Left lung (tissue), 10 donors: ENCODE measurements around the gene ANKS1A. TPM values are rescaled to one million over a fixed set of nuclear protein-coding genes. Genes with fewer than 3 reads are reported as not detected.

Source experiments
- ATAC-seq: fragments of 200-7000 bp; cut with Tn5 transposase; one replicate; pipeline ENCODE4 v1.9.1; 2020; ENCODE audit warnings: moderate library complexity
- DNase-seq, 4 donors: peaks; one replicate each; pipeline ENCODE4 v3.0.0-alpha.2; 2013 to 2020
- H3K27ac ChIP-seq, 2 donors: fragments of 200-600 bp; sonication (generic) in 1 of 2; one replicate each; pipeline versions ENCODE4 v1.5.0 to v1.8.0; 2020 to 2021
- H3K27me3 ChIP-seq, 2 donors: fragments of 200-600 bp; sonication (generic) in 1 of 2; one replicate each; pipeline versions ENCODE4 v1.5.0 to v1.8.0; 2020 to 2021
- H3K36me3 ChIP-seq, 2 donors: fragments of 200-600 bp; sonication (generic) in 1 of 2; one replicate each; pipeline versions ENCODE4 v1.5.0 to v1.8.0; 2020 to 2021
- H3K4me1 ChIP-seq, 2 donors: fragments of 200-600 bp; one replicate each; pipeline ENCODE4 v1.8.0; 2021
- H3K4me3 ChIP-seq, 2 donors: fragments of 200-600 bp; sonication (generic) in 1 of 2; one replicate each; pipeline versions ENCODE4 v1.5.0 to v1.8.0; 2020 to 2021; ENCODE audit warnings: mild to moderate bottlenecking in 1 of 2
- H3K9me3 ChIP-seq, 2 donors: fragments of 200-600 bp; sonication (generic) in 1 of 2; one replicate each; pipeline versions ENCODE4 v1.5.0 to v1.8.0; 2020 to 2021
- intact Hi-C, 2 donors: fragments of 100-400 bp; cut with DNase I; formaldehyde crosslinking; loops; one replicate each; pipeline versions ENCODE4 v1.11.2 to v1.14.2; 2022
- polyA plus RNA-seq, 6 donors: library from polyadenylated mRNA; unstranded; fragments of 120-200 nt; gene quantifications; one replicate each; pipeline ENCODE4 v1.2.1, GENCODE V29; 2013; ENCODE audit not compliant: insufficient read length in 6 of 6
- total RNA-seq, 2 donors: library from RNA; stranded (reverse); fragmentation: NEBNext Ultra II Directional; extraction: Animal tissue kit (Norgen Biotek cat#: 25700); gene quantifications; one replicate each; pipeline ENCODE4 v1.2.1, GENCODE V29; 2021
- TF ChIP-seq, protein P1 (sequence below), 2 donors: fragments of 200-600 bp; sonication (generic) in 1 of 2; IDR thresholded peaks; one replicate each; pipeline versions ENCODE4 v1.5.0 to v1.8.0; 2021; ENCODE audit warnings: antibody characterized with exemption in 2 of 2
- donor health status: DM: no; HTN: yes; CAD: no.
- donor health status: DM: no; HTN: no; CAD: no.

ANKS1A gene
- total and polyA plus RNA-seq, 8 donors = 23.0 to 45.4 (median 26.4) TPM

DNA sequence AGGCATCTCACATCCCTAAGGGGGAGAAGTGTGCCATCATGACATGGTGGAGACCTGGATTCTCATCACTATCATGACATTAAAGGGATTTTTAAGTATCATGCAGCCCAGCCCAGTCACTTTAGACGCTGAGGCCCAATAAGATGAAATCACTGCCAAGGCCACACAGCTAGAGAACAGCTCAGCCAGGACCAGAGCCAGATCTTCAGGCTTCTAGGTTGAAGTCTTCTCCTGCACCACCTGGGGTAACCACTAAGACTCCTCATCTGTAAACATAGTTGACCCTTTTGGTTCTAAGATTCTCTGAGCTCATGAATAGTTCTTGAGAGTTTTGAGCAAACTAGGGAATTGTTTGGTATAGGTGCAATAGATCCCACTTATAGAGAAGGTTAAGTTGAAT lies 126.9 kb downstream of the ANKS1A start:
- Histone ChIP-seq H3K4me1 (peaks cover 42 to 51% of the 10 kb centered on the region in 2 donors), H3K27ac (peak overlapping the region; percentile 83 to 90), H3K9me3 (no peaks in the 10 kb centered on the region), H3K36me3 (peaks cover 0 to 26% of the 10 kb centered on the region in 2 donors), H3K27me3 (no peaks in the 10 kb centered on the region), H3K4me3 (no peak overlapping the region)
- ATAC-seq (peak; percentile 2), DNase-seq (no peak)
- TF ChIP-seq, protein P1, sequence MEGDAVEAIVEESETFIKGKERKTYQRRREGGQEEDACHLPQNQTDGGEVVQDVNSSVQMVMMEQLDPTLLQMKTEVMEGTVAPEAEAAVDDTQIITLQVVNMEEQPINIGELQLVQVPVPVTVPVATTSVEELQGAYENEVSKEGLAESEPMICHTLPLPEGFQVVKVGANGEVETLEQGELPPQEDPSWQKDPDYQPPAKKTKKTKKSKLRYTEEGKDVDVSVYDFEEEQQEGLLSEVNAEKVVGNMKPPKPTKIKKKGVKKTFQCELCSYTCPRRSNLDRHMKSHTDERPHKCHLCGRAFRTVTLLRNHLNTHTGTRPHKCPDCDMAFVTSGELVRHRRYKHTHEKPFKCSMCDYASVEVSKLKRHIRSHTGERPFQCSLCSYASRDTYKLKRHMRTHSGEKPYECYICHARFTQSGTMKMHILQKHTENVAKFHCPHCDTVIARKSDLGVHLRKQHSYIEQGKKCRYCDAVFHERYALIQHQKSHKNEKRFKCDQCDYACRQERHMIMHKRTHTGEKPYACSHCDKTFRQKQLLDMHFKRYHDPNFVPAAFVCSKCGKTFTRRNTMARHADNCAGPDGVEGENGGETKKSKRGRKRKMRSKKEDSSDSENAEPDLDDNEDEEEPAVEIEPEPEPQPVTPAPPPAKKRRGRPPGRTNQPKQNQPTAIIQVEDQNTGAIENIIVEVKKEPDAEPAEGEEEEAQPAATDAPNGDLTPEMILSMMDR (IDR thresholded peaks at IDR 0.05) = no peak
- intact Hi-C loops = no loop called here

DNA sequence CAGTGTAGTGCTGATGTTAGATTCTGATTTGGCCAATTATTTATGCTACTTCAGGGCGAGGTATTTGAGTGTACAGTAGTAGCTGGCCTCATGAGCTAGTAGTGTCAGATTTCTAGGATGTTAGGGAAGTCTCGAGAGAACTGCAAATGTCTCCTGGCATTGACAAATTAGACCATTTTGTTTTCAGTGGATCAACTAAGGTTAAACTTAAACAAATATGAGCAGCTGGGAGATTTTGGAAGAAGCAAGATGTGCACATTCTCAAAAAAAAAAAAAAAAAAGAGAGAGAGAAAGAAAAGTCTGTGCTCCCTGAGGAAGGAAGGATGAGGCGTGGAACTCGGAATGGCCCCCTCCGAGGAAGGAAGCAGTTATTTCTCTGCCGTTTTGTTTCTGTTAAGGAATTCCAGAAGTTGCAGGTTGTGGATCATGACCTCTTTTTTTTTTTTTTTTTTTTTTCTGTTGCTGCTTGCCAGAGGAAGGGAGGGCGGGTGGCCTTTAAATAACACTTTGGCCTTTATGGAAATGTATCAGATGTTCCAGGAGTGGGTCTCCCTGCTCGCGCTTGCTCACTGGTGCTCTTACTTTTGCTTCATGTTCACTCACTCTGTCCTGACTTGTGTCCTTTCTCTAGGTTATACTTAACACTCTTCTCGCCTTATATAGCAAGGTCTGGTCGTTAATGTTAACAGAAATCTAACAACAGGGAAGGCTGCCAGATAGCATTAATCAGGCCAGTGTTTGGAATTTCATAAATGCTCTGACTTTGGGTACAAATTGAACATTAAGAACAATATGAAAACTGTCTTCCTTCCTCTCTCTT lies 127.7 kb downstream of the ANKS1A start:
- peak in 2 of 4 donors; percentile 53 to 70 for DNase-seq
- TF ChIP-seq, protein P1 (IDR thresholded peaks at IDR 0.05) = no peak
- Histone ChIP-seq H3K4me3 (peak overlapping the region; percentile 31 to 37), H3K36me3 (peaks cover 0 to 29% of the 10 kb centered on the region in 2 donors), H3K27me3 (no peaks in the 10 kb centered on the region), H3K27ac (peak overlapping the region; percentile 83 to 90), H3K9me3 (no peaks in the 10 kb centered on the region), H3K4me1 (peaks cover 43 to 56% of the 10 kb centered on the region in 2 donors)
- intact Hi-C loops = no loop called here
- peak; percentile 35 for ATAC-seq

DNA sequence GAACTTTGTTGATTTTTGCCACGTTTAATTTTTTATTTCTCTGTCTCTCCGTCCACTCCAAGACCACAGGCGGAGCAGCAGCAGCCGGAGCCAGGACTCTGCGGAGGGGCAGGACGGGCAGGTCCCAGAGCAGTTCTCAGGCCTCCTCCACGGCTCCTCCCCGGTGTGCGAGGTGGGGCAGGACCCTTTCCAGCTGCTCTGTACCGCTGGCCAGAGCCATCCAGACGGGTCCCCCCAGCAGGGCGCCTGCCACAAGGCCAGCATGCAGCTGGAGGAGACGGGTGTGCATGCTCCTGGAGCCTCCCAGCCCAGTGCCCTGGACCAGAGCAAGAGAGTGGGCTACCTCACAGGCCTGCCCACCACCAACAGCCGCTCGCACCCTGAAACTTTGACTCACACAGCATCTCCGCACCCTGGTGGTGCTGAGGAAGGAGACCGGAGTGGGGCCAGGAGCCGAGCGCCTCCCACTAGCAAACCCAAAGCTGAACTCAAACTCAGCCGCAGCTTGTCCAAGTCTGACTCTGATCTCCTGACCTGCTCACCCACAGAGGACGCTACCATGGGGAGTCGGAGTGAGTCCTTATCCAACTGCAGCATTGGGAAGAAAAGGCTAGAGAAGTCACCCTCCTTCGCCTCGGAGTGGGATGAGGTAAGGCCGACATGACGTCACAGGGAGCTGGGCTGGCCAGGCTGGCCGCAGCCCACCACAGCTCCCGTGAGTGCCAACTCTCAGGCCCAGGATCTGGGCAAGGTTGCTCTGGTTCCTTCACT lies 128.5 kb downstream of the ANKS1A start:
- ATAC-seq (peak; percentile 54), DNase-seq (peak; percentile 41 to 80 (median 64))
- peak overlapping the region; percentile 31 to 37 for H3K4me3 ChIP-seq
- no peaks in the 10 kb centered on the region for H3K9me3 ChIP-seq
- H3K27ac ChIP-seq = peak overlapping the region; percentile 83 to 90
- TF ChIP-seq, protein P1 (IDR thresholded peaks at IDR 0.05) = no peak
- H3K27me3 ChIP-seq = no peaks in the 10 kb centered on the region
- peaks cover 43 to 56% of the 10 kb centered on the region in 2 donors for H3K4me1 ChIP-seq
- intact Hi-C loops = no loop called here
- H3K36me3 ChIP-seq = peaks cover 0 to 31% of the 10 kb centered on the region in 2 donors

DNA sequence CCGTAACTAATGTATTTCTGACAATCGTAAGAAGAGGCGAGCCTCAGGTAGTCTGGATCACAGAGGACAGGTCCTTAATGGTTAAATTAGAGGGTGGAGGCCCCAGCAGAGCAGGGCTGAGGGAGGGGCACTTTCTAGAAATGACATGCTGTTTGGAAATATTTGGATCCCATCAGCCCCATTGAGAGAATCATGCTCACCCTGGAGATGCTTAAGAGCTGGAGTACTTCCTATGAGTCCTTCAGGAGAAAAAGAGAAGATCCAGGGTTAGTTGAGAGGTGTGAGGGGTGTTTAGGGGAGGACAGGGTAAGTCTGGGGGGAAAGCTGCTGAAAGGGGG lies 129.1 kb downstream of the ANKS1A start:
- Histone ChIP-seq H3K36me3 (peaks cover 0 to 31% of the 10 kb centered on the region in 2 donors), H3K9me3 (no peaks in the 10 kb centered on the region), H3K27me3 (no peaks in the 10 kb centered on the region), H3K4me3 (peak overlapping the region; percentile 31 to 37), H3K27ac (peak overlapping the region; percentile 83 to 90), H3K4me1 (peaks cover 47 to 59% of the 10 kb centered on the region in 2 donors)
- TF ChIP-seq, protein P1 (IDR thresholded peaks at IDR 0.05) = no peak
- ATAC-seq (peak; percentile 4), DNase-seq (no peak)
- intact Hi-C loops = no loop called here

DNA sequence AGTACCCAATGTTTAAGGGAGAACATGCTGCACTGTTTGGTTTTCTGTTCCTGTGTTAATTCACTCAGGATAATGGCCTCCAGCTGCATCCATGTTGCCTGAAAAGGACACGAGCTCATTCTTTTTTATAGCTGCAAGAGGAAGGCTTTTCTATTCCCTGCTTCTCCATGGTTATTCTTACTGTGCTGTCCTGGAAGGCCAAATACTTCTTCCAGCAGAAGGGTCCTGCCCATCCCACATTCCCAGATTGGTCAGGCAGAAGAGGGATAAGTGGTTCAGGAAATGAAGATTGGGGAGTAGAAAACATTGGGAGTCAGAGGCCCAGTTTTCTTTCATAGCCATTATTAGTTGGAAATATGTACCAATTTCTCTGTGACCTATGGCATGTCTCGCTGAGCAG lies 129.7 kb downstream of the ANKS1A start:
- intact Hi-C loops = no loop called here
- TF ChIP-seq, protein P1 (IDR thresholded peaks at IDR 0.05) = no peak
- Histone ChIP-seq H3K9me3 (no peaks in the 10 kb centered on the region), H3K36me3 (peaks cover 0 to 31% of the 10 kb centered on the region in 2 donors), H3K27ac (peak overlapping the region; percentile 83 to 90), H3K4me3 (peak overlapping the region; percentile 31 to 37), H3K27me3 (no peaks in the 10 kb centered on the region), H3K4me1 (peaks cover 53 to 65% of the 10 kb centered on the region in 2 donors)
- DNase-seq (no peak), ATAC-seq (no peak)
